H1 (cell line): Measurements from ENCODE around the gene XRN2. TPM values are rescaled to one million over a fixed set of nuclear protein-coding genes. Genes with fewer than 3 reads are reported as not detected.

Source experiments
- CTCF ChIA-PET: fragments of 300-600 bp; sonication (Branson Sonifier 250); formaldehyde crosslinking; loops from one replicate; lab custom pipeline; 2021; ENCODE audit not compliant: partially characterized antibody; lab: Charles Lee
- POLR2A ChIA-PET: fragments of 300-600 bp; sonication (Branson Sonifier 250); formaldehyde crosslinking; loops from one replicate; lab custom pipeline; 2021; ENCODE audit warnings: inconsistent platforms; ENCODE audit not compliant: partially characterized antibody; lab: Charles Lee
- DNase-seq, 2 experiments: peaks; one replicate each; pipeline versions ENCODE4 v3.0.0 to v3.0.0-alpha.2; 2010 to 2022; ENCODE audit warnings: low spot score in 2 of 2, low read depth in 1 of 2, mixed read lengths in 1 of 2
- FAIRE-seq: peaks from 2 replicates; lab custom pipeline; 2011; peaks lifted over from hg19 to GRCh38; lab: Jason Lieb, UNC
- H2AFZ ChIP-seq: 2 replicates; pipeline ENCODE4 v1.8.1; 2012; ENCODE audit warnings: low read length, inconsistent platforms
- H2AK5ac ChIP-seq: 2 replicates; pipeline ENCODE4 v1.6.1; 2013; ENCODE audit warnings: low read depth, low read length
- H2BK120ac ChIP-seq: replicated peaks from 2 replicates; pipeline ENCODE3; 2013; ENCODE audit warnings: low read depth, low read length, inconsistent platforms
- H2BK12ac ChIP-seq: 2 replicates; pipeline ENCODE4 v1.6.1; 2013; ENCODE audit warnings: low read depth, low read length
- H2BK15ac ChIP-seq: 2 replicates; pipeline ENCODE4 v1.6.1; 2013; ENCODE audit warnings: low read length
- H2BK20ac ChIP-seq: 2 replicates; pipeline ENCODE4 v1.6.1; 2013; ENCODE audit warnings: low read length
- H2BK5ac ChIP-seq: 2 replicates; pipeline ENCODE4 v1.6.1; 2013; ENCODE audit warnings: low read depth, low read length
- H3K14ac ChIP-seq: 2 replicates; pipeline ENCODE4 v1.6.1; 2013; ENCODE audit warnings: inconsistent platforms; ENCODE audit not compliant: insufficient read length
- H3K18ac ChIP-seq: 2 replicates; pipeline ENCODE4 v1.6.1; 2013; ENCODE audit warnings: low read length; ENCODE audit errors: extremely low read depth
- H3K23ac ChIP-seq: 2 replicates; pipeline ENCODE4 v1.6.1; 2013; ENCODE audit warnings: inconsistent platforms; ENCODE audit not compliant: insufficient read length
- H3K23me2 ChIP-seq: 2 replicates; pipeline ENCODE4 v1.6.1; 2013; ENCODE audit warnings: low read depth, low read length
- H3K27ac ChIP-seq: 2 replicates; pipeline ENCODE4 v1.6.1; 2011; ENCODE audit warnings: low read depth, low read length, inconsistent platforms
- H3K27me3 ChIP-seq, 4 experiments: replicated peaks in 1 of 4; 1 replicate in 1 of 4; 2 replicates in 3 of 4; pipeline versions ENCODE4 v1.6.1 to v1.8.1; 2011 to 2013; ENCODE audit warnings: low read length in 3 of 4, mild to moderate bottlenecking in 3 of 4, inconsistent platforms in 2 of 4, mixed read lengths in 2 of 4, moderate library complexity in 1 of 4; ENCODE audit not compliant: control insufficient read depth in 3 of 4, insufficient read depth in 3 of 4; ENCODE audit errors: extremely low read depth in 1 of 4
- H3K36me3 ChIP-seq, 4 experiments: 2 replicates each; pipeline versions ENCODE4 v1.6.1 to v1.8.1; 2011 to 2013; ENCODE audit warnings: mild to moderate bottlenecking in 4 of 4, low read length in 3 of 4, moderate library complexity in 2 of 4, control low read depth in 1 of 4, inconsistent platforms in 1 of 4; ENCODE audit not compliant: insufficient read depth in 4 of 4, control insufficient read depth in 2 of 4
- H3K4ac ChIP-seq: replicated peaks from 2 replicates; pipeline ENCODE3; 2013; ENCODE audit warnings: low read length, low read depth, mixed read lengths, inconsistent platforms; ENCODE audit not compliant: insufficient read length
- H3K4me1 ChIP-seq, 4 experiments: replicated peaks in 1 of 4; 1 replicate in 1 of 4; 2 replicates in 3 of 4; pipeline versions ENCODE4 v1.6.1 to v1.8.1; 2011 to 2013; ENCODE audit warnings: low read length in 3 of 4, inconsistent platforms in 2 of 4, mixed read lengths in 1 of 4; ENCODE audit not compliant: insufficient read depth in 4 of 4, control insufficient read depth in 3 of 4
- H3K4me2 ChIP-seq, 2 experiments: 2 replicates each; pipeline versions ENCODE4 v1.6.1 to v1.8.1; 2011 to 2013; ENCODE audit warnings: low read depth in 2 of 2, low read length in 2 of 2, control low read depth in 1 of 2, inconsistent platforms in 1 of 2, mild to moderate bottlenecking in 1 of 2; ENCODE audit not compliant: insufficient read depth in 1 of 2
- H3K4me3 ChIP-seq, 4 experiments: fragments of 200-600, 300-600 bp in 1 of 4; sonication (generic), shearing (Covaris generic), sonication (Bioruptor Twin) in 1 of 4; 2 replicates each; pipeline versions ENCODE4 v1.5.1 to v1.8.1; 2011 to 2016; ENCODE audit warnings: low read length in 4 of 4, low read depth in 3 of 4, control low read depth in 2 of 4, inconsistent platforms in 2 of 4, mild to moderate bottlenecking in 2 of 4, mixed read lengths in 1 of 4, moderate library complexity in 1 of 4; ENCODE audit not compliant: insufficient read depth in 2 of 4; ENCODE audit errors: extremely low read depth in 1 of 4
- H3K56ac ChIP-seq: replicated peaks from 2 replicates; pipeline ENCODE3; 2013; ENCODE audit warnings: low read depth, mild to moderate bottlenecking, mixed read lengths, low read length, inconsistent platforms; ENCODE audit not compliant: insufficient read length
- H3K79me1 ChIP-seq: 2 replicates; pipeline ENCODE4 v1.6.1; 2013; ENCODE audit warnings: low read depth, low read length, control low read depth
- H3K79me2 ChIP-seq, 2 experiments: 2 replicates each; pipeline versions ENCODE4 v1.6.1 to v1.8.1; 2012 to 2013; ENCODE audit warnings: low read length in 2 of 2, mild to moderate bottlenecking in 2 of 2, inconsistent platforms in 1 of 2; ENCODE audit not compliant: insufficient read depth in 2 of 2, control insufficient read depth in 1 of 2
- H3K9ac ChIP-seq, 4 experiments: replicated peaks in 1 of 4; 1 replicate in 1 of 4; 2 replicates in 3 of 4; pipeline versions ENCODE4 v1.6.1 to v1.8.1; 2011 to 2013; ENCODE audit warnings: low read depth in 3 of 4, low read length in 3 of 4, control low read depth in 2 of 4, mild to moderate bottlenecking in 2 of 4, moderate library complexity in 2 of 4, inconsistent platforms in 1 of 4; ENCODE audit errors: extremely low read depth in 1 of 4
- H3K9me3 ChIP-seq, 2 experiments: 2 replicates each; pipeline versions ENCODE4 v1.6.1 to v1.8.1; 2012 to 2013; ENCODE audit warnings: mild to moderate bottlenecking in 2 of 2, moderate library complexity in 2 of 2, control low read depth in 1 of 2, inconsistent platforms in 1 of 2, low read depth in 1 of 2, low read length in 1 of 2, mixed read lengths in 1 of 2; ENCODE audit not compliant: insufficient read depth in 2 of 2
- H4K20me1 ChIP-seq, 2 experiments: replicated peaks in 1 of 2; 2 replicates each; pipeline versions ENCODE3 to v1.8.1; 2011 to 2013; ENCODE audit warnings: inconsistent platforms in 2 of 2, low read length in 2 of 2, mild to moderate bottlenecking in 1 of 2; ENCODE audit not compliant: insufficient read depth in 2 of 2, control insufficient read depth in 1 of 2
- H4K5ac ChIP-seq: 2 replicates; pipeline ENCODE4 v1.6.1; 2013; ENCODE audit warnings: low read length, low read depth, mixed read lengths, inconsistent platforms; ENCODE audit not compliant: insufficient read length
- H4K8ac ChIP-seq: 2 replicates; pipeline ENCODE4 v1.8.0; 2013; ENCODE audit warnings: mild to moderate bottlenecking, moderate library complexity, low read length, inconsistent platforms; ENCODE audit not compliant: insufficient read depth; ENCODE audit errors: extremely low read depth
- H4K91ac ChIP-seq: replicated peaks from 2 replicates; pipeline ENCODE3; 2013; ENCODE audit warnings: low read length, mixed read lengths, inconsistent platforms; ENCODE audit not compliant: insufficient read length
- BRCA1 ChIP-seq: IDR thresholded peaks from 2 replicates; pipeline ENCODE4 v1.6.1; 2012; ENCODE audit warnings: low read depth, low read length, improper control_type of control experiment
- CHD1 ChIP-seq: IDR thresholded peaks from 2 replicates; pipeline ENCODE4 v1.6.1; 2012; ENCODE audit warnings: low read depth, low read length, improper control_type of control experiment
- JUN ChIP-seq: IDR thresholded peaks from 2 replicates; pipeline ENCODE4 v1.6.1; 2011; ENCODE audit warnings: low read depth, mild to moderate bottlenecking, improper control_type of control experiment, low read length
- POLR2A ChIP-seq, 2 experiments: IDR thresholded peaks; 1 replicate in 1 of 2; 2 replicates in 1 of 2; pipeline ENCODE4 v1.6.1; 2011; ENCODE audit warnings: low read depth in 2 of 2, low read length in 2 of 2, mild to moderate bottlenecking in 2 of 2; ENCODE audit errors: control extremely low read depth in 1 of 2
- WGBS, 2 experiments: shearing (Covaris generic) in 1 of 2; methylation state at CpG; one replicate each; pipeline versions ENCODE4 v1.1.6 to v1.1.7; 2013 to 2015; ENCODE audit warnings: low lambda C conversion rate in 2 of 2, mixed read lengths in 2 of 2, inconsistent platforms in 1 of 2, low coverage in 1 of 2, missing lambda C conversion rate in 1 of 2; ENCODE audit not compliant: insufficient replicate concordance in 2 of 2, insufficient coverage in 1 of 2, insufficient read length in 1 of 2; ENCODE audit errors: extremely low coverage in 1 of 2, missing lambda C conversion rate in 1 of 2; 5-methylcytosine and 5-hydroxymethylcytosine counted together
- polyA plus RNA-seq, 7 experiments: library from polyadenylated mRNA; depleted of rRNA in 3 of 7; stranded (reverse) in 5 of 7; unstranded in 2 of 7; fragments of >200 nt in 5 of 7; fragments of 200-250 nt in 2 of 7; gene quantifications; 1 replicate in 5 of 7; 2 replicates in 1 of 7; 4 replicates in 1 of 7; pipeline versions ENCODE4 v1.2.1 to v1.2.3, GENCODE V29; 2011 to 2013; ENCODE audit warnings: missing spikeins in 2 of 7, mixed read lengths in 2 of 7
- total RNA-seq: library from RNA; stranded (reverse); fragmentation: NEBNext Ultra II Directional; extraction: Animal tissue kit (Norgen Biotek cat#: 25700); gene quantifications from 2 replicates; pipeline ENCODE4 v1.2.1, GENCODE V29; 2021

XRN2 gene
- total and polyA plus RNA-seq, 2 of the 8 experiments (the other 6 are each of a cell fraction or from before 2014, with no cell fraction given) = 60.3 to 139 TPM

GRCh38 chr20:21315138-21315537 lies 12.0 kb downstream of the XRN2 start:
- H2AK5ac ChIP-seq = 0 out of 2 replicates have a peak overlapping the region, but pooled peaks have one; percentile 25
- no peak overlapping the region for H3K18ac ChIP-seq
- ChIA-PET CTCF (interaction anchor here (1.1 to 1.5 kb wide), 2 partner anchors 29 to 79 kb away, joined by 3 to 7 read pairs; no protein-coding TSS in a partner anchor), POLR2A (interaction anchor here (1.5 to 3.3 kb wide), 3 partner anchors 9 to 18 kb away, joined by 3 to 17 read pairs (median 6); partner anchors contain the start of gene XRN2)
- H3K4me3 ChIP-seq = no peak overlapping the region
- no peak overlapping the region for H3K4ac ChIP-seq
- H4K5ac ChIP-seq = no peak overlapping the region
- H2BK5ac ChIP-seq = no peak overlapping the region
- H3K4me2 ChIP-seq = no peak overlapping the region
- peaks cover 58 to 99% of the 10 kb centered on the region in 2 experiments for H3K79me2 ChIP-seq
- no peak overlapping the region for H3K56ac ChIP-seq
- no peak for DNase-seq
- H4K91ac ChIP-seq = no peak overlapping the region
- H2BK120ac ChIP-seq = no peak overlapping the region
- no peak overlapping the region for H2BK20ac ChIP-seq
- no peak overlapping the region for H3K23ac ChIP-seq
- no peaks in the 10 kb centered on the region for H3K36me3 ChIP-seq
- H3K14ac ChIP-seq = no peak overlapping the region
- no peak for TF ChIP-seq JUN
- no peak for TF ChIP-seq CHD1
- no peak for TF ChIP-seq POLR2A (IDR thresholded peaks at IDR 0.05; ENCODE audit: control extremely low read depth in 1 of 2, low read depth in 2 of 2, low read length in 2 of 2)
- TF ChIP-seq BRCA1 = no peak
- TF ChIP-seq, all 59 proteins: peak for 0
- Histone ChIP-seq H2BK15ac (no peak overlapping the region), H3K27ac (no peak overlapping the region), H4K20me1 (peaks cover 18 to 23% of the 10 kb centered on the region in 2 experiments), H3K9me3 (no peaks in the 10 kb centered on the region), H2BK12ac (no peak overlapping the region), H3K27me3 (no peaks in the 10 kb centered on the region), H3K23me2 (no peaks in the 10 kb centered on the region), H3K4me1 (peaks cover 0 to 12% (median 0%) of the 10 kb centered on the region in 4 experiments; a peak in 1 of 7 replicates), H3K9ac (no peak overlapping the region), H2AFZ (no peak overlapping the region), H4K8ac (no peak overlapping the region), H3K79me1 (peaks cover 3% of the 10 kb centered on the region; the same call in 1 of the 2 replicates)
- FAIRE-seq = no peak
- 93% methylated on average over 4 of the region's 4 CpGs; no CpG with 5 or more reads in 1 of the 2 experiments for WGBS, 2 experiments
